Prostate gland (tissue), 2 donors: ENCODE data around the gene CCDC188.

ENCODE experiments used
- CTCF ChIP-seq, 4 experiments: fragments of 200-600 bp in 2 of 4; fragments of 450-650 bp in 2 of 4; sonication (generic) in 2 of 4; IDR thresholded peaks; 1 replicate in 3 of 4; 2 replicates in 1 of 4; pipeline ENCODE4 v1.5.1; 2016 to 2019; ENCODE audit warnings: antibody characterized with exemption in 4 of 4, mild to moderate bottlenecking in 2 of 4, moderate library complexity in 2 of 4
- POLR2A ChIP-seq: fragments of 450-650 bp; IDR thresholded peaks from one replicate; pipeline ENCODE4 v1.6.1; 2016; ENCODE audit warnings: antibody characterized with exemption, mild to moderate bottlenecking
- POLR2AphosphoS5 ChIP-seq: sonication (generic); formaldehyde crosslinking; IDR thresholded peaks from one replicate; pipeline ENCODE4 v1.6.1; 2017; ENCODE audit warnings: antibody characterized with exemption

- no peak for TF ChIP-seq CTCF (IDR thresholded peaks at IDR 0.05)
- no peak for TF ChIP-seq POLR2AphosphoS5
- no peak for TF ChIP-seq POLR2A
These were observed 42.1 kb downstream of the CCDC188 start for GRCh38 chr22:20108757-20109230.
